Type B pancreatic cell (in vitro differentiated cells): ENCODE results near the gene BEAN1. TPM values are rescaled to one million over a fixed set of nuclear protein-coding genes. Genes with fewer than 3 reads are reported as not detected.

Experiments used
- DNase-seq: peaks from one replicate; pipeline ENCODE4 v3.0.0; 2021; ENCODE audit warnings: mixed read lengths; ENCODE audit not compliant: unreplicated experiment; ENCODE audit errors: extremely low spot score
- H3K27ac Mint-ChIP-seq: 2 replicates; pipeline ENCODE4 v1.8.0; 2021; ENCODE audit warnings: mild to moderate bottlenecking, mixed read lengths
- H3K27me3 Mint-ChIP-seq: 2 replicates; pipeline ENCODE4 v1.8.0; 2021; ENCODE audit warnings: mixed read lengths
- H3K36me3 Mint-ChIP-seq: 2 replicates; pipeline ENCODE4 v1.8.0; 2021; ENCODE audit warnings: mixed read lengths
- H3K4me1 Mint-ChIP-seq: one replicate; pipeline ENCODE4 v1.8.0; 2021; ENCODE audit warnings: mixed read lengths; ENCODE audit not compliant: unreplicated experiment
- H3K4me3 Mint-ChIP-seq: 2 replicates; pipeline ENCODE4 v1.8.0; 2021; ENCODE audit warnings: mild to moderate bottlenecking, mixed read lengths
- H3K9me3 Mint-ChIP-seq: 2 replicates; pipeline ENCODE4 v1.8.0; 2021; ENCODE audit warnings: mixed read lengths
- total RNA-seq: library from RNA; stranded (reverse); gene quantifications from 2 replicates; pipeline ENCODE4 v1.2.1, GENCODE V29; 2021; ENCODE audit warnings: low replicate concordance
- TF ChIP-seq, protein P1 (sequence below): fragments of 200-600 bp; sonication (generic); conservative IDR thresholded peaks from 2 replicates; pipeline ENCODE4 v1.5.0; 2021; ENCODE audit warnings: antibody characterized with exemption, mild to moderate bottlenecking

The BEAN1 gene
- total RNA-seq, 1 donor from 2014 or later: 1.1 TPM

DNA sequence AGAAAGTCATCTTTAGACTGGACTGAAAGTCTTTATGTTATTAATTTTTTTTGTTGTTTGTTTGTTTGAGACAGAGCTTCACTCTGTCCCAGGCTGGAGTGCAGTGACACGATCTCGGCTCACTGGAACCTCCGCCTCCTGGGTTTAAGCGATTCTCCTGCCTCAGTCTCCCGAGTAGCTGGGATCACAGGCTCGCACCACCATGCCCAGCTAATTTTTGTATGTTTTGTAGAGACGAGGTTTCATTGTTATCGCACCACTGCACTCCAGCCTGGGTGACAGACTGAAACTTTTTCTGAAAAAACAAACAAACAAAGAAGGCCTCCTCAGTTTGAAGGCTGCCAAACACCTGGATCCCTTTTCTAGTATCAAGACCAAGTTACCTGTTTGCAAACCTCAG, 4.7 kb downstream of the BEAN1 start:
- Mint-ChIP-seq H3K27me3 (peaks cover 57% of the 10 kb centered on the region), H3K4me1 (no peaks in the 10 kb centered on the region), H3K27ac (no peak overlapping the region), H3K4me3 (no peak overlapping the region), H3K9me3 (no peaks in the 10 kb centered on the region), H3K36me3 (no peaks in the 10 kb centered on the region)
- TF ChIP-seq, protein P1, sequence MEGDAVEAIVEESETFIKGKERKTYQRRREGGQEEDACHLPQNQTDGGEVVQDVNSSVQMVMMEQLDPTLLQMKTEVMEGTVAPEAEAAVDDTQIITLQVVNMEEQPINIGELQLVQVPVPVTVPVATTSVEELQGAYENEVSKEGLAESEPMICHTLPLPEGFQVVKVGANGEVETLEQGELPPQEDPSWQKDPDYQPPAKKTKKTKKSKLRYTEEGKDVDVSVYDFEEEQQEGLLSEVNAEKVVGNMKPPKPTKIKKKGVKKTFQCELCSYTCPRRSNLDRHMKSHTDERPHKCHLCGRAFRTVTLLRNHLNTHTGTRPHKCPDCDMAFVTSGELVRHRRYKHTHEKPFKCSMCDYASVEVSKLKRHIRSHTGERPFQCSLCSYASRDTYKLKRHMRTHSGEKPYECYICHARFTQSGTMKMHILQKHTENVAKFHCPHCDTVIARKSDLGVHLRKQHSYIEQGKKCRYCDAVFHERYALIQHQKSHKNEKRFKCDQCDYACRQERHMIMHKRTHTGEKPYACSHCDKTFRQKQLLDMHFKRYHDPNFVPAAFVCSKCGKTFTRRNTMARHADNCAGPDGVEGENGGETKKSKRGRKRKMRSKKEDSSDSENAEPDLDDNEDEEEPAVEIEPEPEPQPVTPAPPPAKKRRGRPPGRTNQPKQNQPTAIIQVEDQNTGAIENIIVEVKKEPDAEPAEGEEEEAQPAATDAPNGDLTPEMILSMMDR: no peak
- DNase-seq: no peak

DNA sequence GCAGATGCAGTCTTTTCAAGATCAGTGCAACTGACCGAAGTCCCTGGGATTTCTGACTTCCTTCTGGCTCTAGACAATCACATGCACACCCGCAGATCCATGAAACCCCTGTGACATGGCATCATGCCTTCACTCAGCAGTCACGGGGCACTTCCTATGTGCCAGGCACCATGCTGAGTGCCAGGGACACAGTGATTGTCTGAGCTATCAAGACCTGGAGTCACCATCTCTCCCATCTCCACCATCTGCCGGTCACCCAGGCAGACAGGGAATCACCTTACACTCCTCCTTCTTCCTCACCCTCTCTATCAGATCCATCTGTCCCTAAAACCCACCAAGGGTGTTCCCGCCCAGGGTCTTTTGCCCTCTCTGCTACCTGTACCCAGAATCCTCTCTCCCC, 5.3 kb downstream of the BEAN1 start:
- TF ChIP-seq, protein P1: no peak
- no peak for DNase-seq
- H3K27me3 Mint-ChIP-seq: peaks cover 56% of the 10 kb centered on the region

DNA sequence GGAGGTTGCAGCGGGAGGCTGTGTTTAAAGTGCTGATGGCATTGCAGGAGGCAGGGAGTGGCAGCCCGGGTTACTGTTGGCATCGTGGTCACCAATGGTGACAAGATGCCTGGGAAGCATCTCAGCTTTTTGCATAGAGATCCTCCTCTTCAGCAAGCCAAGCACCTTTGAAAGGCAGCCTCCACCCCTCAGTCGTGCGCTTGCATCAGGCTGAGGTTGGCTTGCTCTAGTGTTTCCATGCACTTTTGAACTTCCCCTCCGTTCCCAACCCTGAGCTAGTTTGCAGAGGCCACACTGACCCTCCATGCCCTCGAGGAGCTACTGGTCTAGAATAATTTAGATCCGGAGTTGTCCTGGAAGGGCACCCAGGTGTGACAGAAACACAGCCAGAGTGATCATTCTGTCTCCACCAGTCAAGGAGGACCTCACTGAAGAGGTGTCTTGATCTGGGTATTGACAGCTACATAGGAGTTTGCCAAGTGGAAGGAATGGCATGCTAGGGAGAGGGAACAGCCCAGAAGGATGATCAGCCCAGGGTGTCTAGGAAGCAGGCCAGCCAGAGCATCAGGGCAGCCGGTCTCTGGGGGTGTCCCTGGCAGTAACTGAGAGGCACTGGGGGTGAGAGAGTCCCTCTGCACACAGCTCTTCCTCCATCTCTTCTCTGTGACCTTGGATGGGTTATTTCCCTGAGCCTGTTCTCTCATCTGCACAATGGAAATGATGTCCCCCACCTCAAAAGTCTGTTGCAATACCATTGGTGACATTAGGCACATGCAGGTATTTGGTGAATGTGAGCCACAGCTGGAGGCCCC, 7.7 kb downstream of the BEAN1 start:
- no peaks in the 10 kb centered on the region for H3K9me3 Mint-ChIP-seq
- TF ChIP-seq, protein P1: no peak
- peaks cover 42% of the 10 kb centered on the region for H3K27me3 Mint-ChIP-seq
- H3K4me3 Mint-ChIP-seq: no peak overlapping the region
- no peaks in the 10 kb centered on the region for H3K36me3 Mint-ChIP-seq
- H3K27ac Mint-ChIP-seq: no peak overlapping the region
- DNase-seq: no peak
- H3K4me1 Mint-ChIP-seq: no peaks in the 10 kb centered on the region

More for the DNA sequence above, 5.3 kb downstream of the BEAN1 start:
- no peaks in the 10 kb centered on the region for H3K9me3 Mint-ChIP-seq
- no peak overlapping the region for H3K27ac Mint-ChIP-seq
- no peaks in the 10 kb centered on the region for H3K4me1 Mint-ChIP-seq
- no peak overlapping the region for H3K4me3 Mint-ChIP-seq
- no peaks in the 10 kb centered on the region for H3K36me3 Mint-ChIP-seq

DNA sequence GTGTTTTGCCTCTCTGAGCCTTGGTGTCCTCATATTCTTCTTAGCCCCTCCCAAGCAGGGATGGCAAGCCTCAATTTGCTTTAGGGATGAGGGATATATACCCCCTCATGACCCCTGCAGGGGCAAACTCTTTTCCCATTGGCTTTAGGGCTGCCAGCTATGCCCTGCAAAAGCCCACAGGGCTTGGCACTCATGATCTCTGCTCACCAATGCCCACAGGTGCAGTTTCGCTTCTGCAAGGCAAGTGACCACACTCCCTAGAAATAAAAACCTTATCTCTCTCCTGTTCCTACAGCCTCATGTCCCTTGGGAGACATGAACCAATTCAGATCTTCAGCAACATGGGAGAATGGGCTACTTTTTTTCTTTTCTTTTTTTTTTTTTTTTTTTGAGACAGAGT, 8.8 kb downstream of the BEAN1 start:
- TF ChIP-seq, protein P1: no peak
- Mint-ChIP-seq H3K9me3 (no peaks in the 10 kb centered on the region), H3K36me3 (no peaks in the 10 kb centered on the region), H3K27me3 (peaks cover 40% of the 10 kb centered on the region), H3K27ac (no peak overlapping the region), H3K4me3 (no peak overlapping the region), H3K4me1 (no peaks in the 10 kb centered on the region)
- DNase-seq: no peak

DNA sequence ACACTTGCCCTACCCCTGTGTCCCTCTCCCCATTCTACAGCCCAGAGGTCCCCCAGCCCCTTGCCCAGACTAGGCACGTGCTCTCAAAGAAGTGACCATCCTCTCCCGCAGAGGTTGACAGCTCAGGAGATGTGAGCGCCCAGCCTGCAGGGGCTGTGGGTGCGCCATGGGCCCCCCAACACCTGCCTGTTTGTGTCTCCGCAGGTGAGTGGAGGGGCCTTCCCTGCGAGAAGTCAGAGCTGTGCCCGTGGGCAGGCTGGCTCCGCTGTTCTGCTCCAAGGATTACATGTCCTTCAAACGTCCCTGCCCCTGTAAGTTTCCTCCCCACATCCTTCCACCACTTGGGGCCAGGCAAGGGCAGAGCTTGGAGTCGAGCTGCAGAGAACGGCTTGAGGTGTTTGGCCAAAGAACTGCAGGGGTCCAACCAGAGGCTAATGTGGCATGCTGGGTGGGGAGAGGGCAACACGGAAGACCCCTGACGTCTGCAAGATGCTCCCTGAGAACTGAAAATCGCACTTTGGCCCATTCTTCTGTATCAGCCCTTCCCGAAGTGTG, 10.4 kb downstream of the BEAN1 start:
- DNase-seq: no peak
- H3K4me1 Mint-ChIP-seq: no peaks in the 10 kb centered on the region
- H3K4me3 Mint-ChIP-seq: no peak overlapping the region
- peaks cover 31% of the 10 kb centered on the region for H3K27me3 Mint-ChIP-seq
- no peaks in the 10 kb centered on the region for H3K36me3 Mint-ChIP-seq
- TF ChIP-seq, protein P1: no peak
- H3K27ac Mint-ChIP-seq: no peak overlapping the region
- H3K9me3 Mint-ChIP-seq: no peaks in the 10 kb centered on the region
